GM04503 (cell line): Measurements from ENCODE around the gene AVPI1.

ENCODE experiments used
- DNase-seq: peaks from one replicate; pipeline ENCODE4 v3.0.0-alpha.2; 2012; ENCODE audit warnings: low read depth

The AVPI1 gene, protein sequence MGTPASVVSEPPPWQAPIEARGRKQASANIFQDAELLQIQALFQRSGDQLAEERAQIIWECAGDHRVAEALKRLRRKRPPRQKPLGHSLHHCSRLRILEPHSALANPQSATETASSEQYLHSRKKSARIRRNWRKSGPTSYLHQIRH

DNA sequence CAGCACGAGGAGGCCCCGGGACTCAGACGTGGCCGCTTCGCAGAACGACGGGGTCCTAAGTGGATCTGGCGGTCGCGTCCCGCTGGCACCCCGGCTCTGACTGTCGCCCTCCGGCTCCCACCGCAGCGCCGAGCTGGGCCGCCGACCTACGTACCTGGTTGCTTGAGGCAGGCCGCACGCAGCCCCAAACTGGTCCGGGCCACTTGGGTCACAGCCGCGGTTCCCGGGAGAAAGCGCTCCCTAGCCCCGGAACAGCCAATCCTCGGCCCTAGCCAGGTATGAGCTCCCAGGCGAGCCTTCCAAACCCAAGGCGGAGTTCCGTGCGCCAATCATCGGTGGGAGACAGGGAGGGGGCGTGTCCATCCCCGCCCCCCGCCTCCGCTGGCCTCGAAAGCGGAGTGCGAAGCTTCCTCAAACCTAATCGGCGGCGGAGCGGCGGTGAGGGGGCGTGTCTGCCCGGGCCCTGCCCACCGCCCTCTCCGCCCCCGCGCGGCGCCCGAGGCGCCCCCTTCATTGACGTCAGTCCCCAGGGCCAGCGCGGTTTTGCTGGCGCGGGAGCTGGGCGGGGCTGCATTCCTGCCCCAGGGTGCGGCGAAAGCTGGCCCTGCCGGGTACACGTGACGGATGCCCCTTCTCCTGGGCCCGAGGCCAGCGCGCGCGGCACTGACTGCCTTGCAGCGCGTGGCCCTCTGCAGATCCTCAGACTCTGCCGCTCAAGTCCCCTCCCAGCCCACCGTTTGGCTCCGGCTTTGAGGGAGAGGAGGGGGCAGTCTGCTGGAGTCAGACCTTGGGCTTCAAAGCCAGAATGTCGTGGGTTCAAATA lies at the start of gene AVPI1:
Gene AVPI1, minus strand, starts transcription at position 280 of the 823 bp plus-strand sequence. CDS start 7,336 bp downstream, outside the sequence.
- DNase-seq: peak; percentile 78

GRCh38 chr10:97736403-97736901 lies 49.4 kb upstream of the AVPI1 start:
- DNase-seq: no peak

GRCh38 chr10:97734021-97734420 lies 47.0 kb upstream of the AVPI1 start:
- DNase-seq: no peak

- DNase-seq: no peak
Observed at GRCh38 chr10:97733256-97733655, 46.2 kb upstream of the AVPI1 start.

DNA sequence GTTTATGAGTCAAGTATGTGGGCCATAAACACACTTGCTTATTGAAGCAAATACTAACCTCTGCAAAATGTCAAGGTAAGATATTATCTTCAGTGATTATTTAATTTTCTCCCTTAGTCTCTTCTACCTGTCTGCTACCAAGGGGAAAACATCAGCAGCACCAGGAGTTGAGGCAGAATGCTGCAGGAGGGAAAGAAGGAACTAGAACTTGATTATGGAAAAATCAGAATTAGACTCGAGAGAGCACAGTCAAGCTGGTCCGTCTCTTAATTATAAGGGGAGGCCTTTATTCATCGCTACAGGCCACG lies 45.0 kb upstream of the AVPI1 start:
- no peak for DNase-seq

DNA sequence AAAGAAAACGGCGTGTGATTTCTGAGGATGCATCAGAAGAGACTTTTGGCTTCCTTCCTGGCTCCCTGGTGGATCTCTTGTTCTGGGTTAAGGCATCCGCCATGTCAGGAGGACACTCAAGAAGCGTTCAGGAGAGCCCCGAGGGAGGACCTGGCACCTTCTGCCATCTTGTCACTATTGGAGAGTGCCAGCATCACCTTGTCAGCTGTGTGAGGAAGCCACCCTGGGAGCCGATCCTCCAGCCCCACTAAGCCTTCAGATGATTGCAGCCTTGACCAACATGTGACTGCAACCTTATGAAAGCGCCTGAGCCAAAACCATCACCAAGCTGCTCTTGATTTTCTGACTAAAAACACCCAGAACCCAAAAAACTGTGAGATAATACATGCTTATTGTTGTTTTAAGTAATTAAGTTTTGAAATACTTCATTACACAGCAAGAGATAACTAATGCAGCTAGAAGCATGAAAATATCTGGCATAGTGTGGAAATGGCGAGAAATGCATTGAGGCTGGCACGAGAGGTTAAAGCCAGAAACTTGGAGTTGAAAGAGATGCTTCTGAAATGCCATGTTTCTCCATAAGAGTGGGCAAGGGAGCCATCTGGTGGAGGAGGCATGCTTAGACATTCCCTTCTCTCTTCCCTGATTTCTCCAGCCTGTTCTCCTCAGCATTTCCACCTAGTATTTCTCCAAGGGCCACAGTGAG lies 44.5 kb upstream of the AVPI1 start:
- DNase-seq: no peak

GRCh38 chr10:97729014-97729413 lies 42.0 kb upstream of the AVPI1 start:
- no peak for DNase-seq

- DNase-seq: peak; percentile 82
Observed at GRCh38 chr10:97726636-97727178, 39.7 kb upstream of the AVPI1 start.

DNA sequence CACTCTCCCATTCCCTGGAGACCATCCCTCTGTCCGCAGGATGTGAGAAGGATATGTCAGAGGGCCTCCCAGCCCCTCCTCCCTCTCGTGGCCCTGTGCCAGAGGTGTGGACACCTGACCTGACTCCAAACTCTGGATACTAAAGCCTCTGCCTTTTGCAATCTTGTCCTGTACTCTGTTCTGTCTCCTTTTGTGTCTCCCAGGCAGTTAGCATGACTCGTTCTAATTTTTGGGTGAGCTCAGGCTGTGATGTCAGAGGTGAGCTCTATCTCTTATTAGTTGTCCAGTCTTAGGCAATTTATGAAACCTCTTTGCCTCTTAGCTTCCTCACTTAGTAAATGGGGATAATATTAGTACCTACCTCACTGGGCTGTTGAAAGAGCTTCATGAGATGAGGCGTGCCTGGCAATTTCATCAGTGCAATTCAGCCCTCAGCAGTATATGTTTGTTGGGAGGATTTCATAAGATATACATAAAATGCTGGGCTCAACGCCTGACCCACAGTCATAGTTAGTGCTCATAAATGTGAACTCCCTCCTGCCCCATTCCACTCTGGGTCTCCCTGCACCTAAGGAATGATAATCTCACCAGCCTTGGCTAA lies 37.4 kb upstream of the AVPI1 start:
- DNase-seq: peak; percentile 65

- DNase-seq: no peak
Observed at GRCh38 chr10:97723001-97723400, 36.0 kb upstream of the AVPI1 start.

DNA sequence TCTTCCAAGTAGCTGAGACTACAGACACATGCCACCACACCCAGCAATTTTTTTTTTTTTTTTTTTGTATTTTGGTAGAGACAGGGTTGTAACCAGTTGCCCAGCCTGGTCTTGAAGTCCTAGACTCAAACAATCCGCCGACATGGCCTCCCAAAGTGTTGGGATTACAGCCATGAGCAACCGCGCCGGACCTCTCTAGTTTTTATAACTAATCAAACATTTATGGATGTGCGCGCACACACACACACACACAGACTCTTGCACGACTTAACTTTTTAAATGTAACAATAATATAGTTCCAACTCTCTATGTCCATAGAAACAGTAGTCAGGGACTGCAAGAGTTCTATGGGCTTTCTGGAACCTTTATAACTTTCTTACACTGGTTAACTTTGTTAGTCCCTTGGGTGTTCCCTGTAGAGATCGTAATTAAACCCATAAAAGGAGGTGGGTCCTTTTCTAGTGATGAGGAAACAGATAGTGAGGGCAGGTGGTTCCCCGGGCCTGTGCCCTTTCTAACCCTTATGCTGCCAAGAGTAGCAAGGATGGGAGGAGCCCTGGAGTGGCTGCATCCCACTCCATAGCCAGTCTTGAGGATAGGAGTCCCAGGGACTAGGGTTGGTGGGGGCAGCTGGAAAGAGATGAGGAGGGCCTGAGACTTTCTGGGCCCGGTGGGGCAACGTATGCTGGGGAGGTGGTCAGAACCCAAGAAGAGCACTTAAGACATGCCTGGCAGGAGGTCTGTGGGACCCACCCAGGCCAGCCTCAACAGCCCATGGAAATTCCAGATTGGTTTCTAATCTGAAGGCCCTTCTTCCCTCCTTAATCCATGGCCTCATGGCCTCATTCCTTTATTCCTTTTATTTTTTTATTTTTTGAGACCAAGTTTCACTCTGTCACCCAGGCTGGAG lies 35.1 kb upstream of the AVPI1 start:
- no peak for DNase-seq

DNA sequence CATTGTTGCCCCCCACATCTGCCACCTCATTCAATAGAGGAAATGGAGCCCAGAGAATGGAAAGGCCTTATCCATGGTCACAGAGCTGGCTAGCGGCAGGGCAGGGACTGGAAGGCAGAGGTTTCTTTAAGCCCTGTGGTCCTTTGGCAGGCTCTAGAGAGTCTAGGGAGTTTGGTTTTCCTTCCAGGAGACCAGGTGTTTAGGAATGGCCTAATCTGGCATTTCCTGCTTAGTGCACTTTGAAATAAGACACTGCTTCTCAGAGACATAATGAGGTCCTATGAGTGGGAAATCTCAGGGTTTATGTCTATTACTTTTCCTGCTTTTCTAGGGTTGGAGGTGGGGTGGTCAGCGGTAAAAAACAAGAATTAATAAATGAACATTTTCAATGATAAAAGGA lies 32.6 kb upstream of the AVPI1 start:
- DNase-seq: no peak

- no peak for DNase-seq
Observed at GRCh38 chr10:97718659-97719142, 31.7 kb upstream of the AVPI1 start.

DNA sequence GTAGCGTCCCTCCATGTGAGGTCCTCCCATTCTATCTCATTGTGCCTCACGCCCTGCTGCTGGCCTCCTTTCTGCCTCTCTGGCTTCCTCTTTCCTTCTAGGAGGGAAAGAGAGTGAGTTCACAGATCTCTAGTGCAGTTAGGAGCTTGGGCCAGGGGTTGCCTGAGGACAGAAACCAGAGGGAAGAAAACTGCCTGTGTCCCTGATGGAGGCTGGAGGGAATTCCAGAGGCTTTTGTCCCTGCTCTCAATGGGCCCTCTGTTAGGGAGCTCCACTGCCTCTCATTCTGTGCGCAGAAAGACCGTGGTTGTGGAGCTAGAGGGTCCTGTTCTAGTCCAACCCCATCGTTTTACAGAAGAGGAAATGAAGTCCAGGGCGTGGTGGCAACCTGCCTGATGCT lies 31.1 kb upstream of the AVPI1 start:
- DNase-seq: no peak

DNA sequence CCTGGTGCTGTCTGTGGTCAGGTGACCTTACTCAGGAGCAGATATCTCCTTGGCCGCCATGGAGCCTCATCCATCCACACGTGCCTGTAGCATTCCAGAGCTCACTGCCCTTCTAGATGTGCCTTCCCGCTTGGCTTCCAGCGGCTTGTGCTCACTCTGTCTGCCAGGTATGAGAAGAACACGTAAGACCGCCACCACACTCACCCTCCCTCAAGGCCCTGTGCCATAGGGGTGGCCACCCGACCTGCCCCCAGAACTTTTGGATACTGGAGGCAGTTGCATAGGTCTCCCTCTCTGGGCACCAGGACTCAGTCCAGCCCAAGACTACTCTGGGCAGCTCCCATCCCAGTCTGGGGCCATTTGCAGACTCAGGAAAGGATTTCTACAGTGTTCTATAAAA lies 30.6 kb upstream of the AVPI1 start:
- DNase-seq: no peak

DNA sequence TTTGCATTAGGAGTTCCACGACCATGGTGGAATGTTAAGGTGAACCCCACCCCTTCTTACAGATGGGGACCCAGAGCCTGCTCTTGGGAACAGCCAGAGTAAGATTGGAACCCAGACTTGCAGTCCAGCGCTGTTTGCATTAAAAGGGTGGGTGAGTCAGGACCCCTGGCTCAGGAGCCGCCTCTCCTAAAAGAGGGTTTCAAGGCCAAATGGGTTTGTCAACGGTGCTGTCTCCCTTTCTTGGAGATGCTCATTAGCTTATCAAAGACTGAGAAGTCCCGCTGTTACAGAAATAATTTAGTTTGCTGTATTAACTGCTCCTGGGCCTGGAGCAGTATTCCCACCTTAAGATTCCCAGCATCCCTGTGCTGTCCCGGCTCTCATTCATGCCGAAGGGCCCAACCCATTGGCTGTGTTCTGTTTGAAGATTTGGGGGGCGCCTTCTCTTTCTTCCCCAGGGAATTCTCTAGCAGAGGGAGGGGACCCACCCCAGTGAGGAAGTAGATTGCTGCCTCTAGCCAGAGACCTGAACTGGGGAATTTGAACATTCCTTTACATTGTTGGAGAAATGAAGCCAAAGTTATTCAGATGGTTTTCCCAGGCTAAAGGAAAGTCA lies 28.3 kb upstream of the AVPI1 start:
- DNase-seq: no peak

GRCh38 chr10:97714401-97715258 lies 27.6 kb upstream of the AVPI1 start:
- no peak for DNase-seq

DNA sequence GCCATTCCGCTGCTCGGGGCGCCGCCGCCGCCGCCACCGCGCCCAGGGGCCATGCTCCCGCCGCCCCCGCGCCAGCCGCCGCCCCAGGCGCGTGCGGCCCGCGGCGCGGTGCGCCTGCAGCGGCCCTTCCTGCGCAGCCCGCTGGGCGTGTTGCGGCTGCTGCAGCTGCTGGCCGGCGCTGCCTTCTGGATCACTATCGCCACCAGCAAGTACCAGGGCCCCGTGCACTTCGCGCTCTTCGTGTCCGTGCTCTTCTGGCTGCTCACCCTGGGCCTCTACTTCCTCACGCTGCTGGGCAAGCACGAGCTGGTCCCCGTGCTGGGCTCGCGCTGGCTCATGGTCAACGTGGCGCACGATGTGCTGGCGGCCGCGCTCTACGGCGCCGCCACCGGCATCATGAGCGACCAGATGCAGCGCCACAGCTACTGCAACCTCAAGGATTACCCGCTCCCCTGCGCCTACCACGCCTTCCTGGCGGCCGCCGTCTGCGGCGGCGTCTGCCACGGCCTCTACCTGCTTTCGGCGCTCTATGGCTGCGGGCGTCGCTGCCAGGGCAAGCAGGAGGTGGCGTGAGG lies 26.9 kb upstream of the AVPI1 start:
- DNase-seq: no peak

DNA sequence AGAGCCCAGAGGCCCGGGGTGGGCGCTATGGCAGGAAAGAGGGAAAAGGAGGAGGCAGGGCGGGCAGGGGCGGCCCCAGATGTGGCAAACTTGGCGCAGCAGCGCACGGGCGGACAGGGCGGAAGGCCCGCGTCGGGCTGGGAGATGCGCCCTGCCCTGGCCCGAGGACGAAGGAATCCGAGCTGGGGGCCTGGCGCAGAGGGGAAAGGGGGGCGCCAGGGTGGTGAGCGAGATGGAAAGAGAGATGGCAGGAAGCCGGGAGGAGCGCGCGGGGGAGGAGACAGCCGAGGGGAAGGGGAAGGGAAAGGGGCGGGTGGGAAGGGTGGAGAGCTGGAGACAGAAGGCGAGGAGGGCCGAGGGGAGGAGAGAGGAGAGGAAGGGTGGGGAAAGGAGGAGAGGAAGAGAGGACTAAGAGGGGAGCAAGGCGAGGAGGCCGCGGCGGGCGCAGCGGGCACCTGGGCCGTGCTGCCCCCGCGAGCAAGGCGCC lies 26.3 kb upstream of the AVPI1 start, which contains the start of gene MARVELD1:
Gene MARVELD1, plus strand, starts transcription at position 392 of the 487 bp plus-strand sequence. CDS start 147 bp downstream, outside the sequence.
- no peak for DNase-seq
